PC-3 (cell line): Measurements from ENCODE around the gene RTKN. TPM values are rescaled to one million over a fixed set of nuclear protein-coding genes. Genes with fewer than 3 reads are reported as not detected.

Source experiments
- ATAC-seq: fragments of 200-7000 bp; cut with Tn5 transposase; 2 replicates; pipeline ENCODE4 v1.9.1; 2020; ENCODE audit warnings: mild to moderate bottlenecking, moderate library complexity
- BruUV-seq: library from RNA; stranded (reverse); fragments of 400-500 nt; replicated peaks from 2 replicates; lab custom pipeline; 2021; lab: Mats Ljungman, UMichigan
- CTCF ChIA-PET: fragments of 300-600 bp; sonication (Branson Sonifier 250); formaldehyde crosslinking; loops from one replicate; lab custom pipeline; 2022; ENCODE audit warnings: antibody characterized with exemption; lab: Charles Lee
- POLR2A ChIA-PET: fragments of 300-600 bp; sonication (Branson Sonifier 250); formaldehyde crosslinking; loops from one replicate; lab custom pipeline; 2022; ENCODE audit warnings: antibody characterized with exemption; ENCODE audit not compliant: unreplicated experiment; lab: Charles Lee
- DNase-seq: peaks from one replicate; pipeline ENCODE4 v3.0.0-alpha.2; 2015
- H2AFZ ChIP-seq: fragments of 300-600 bp; sonication (generic); 2 replicates; pipeline ENCODE4 v1.6.0; 2016; ENCODE audit warnings: antibody characterized with exemption, low read length
- H3F3A ChIP-seq: fragments of 300-600 bp; sonication (generic); one replicate; pipeline ENCODE4 v1.6.0; 2017; ENCODE audit warnings: antibody characterized with exemption, low read length, control low read depth, mild to moderate bottlenecking; ENCODE audit not compliant: unreplicated experiment
- H3K27ac ChIP-seq: fragments of 300-600 bp; sonication (generic); 2 replicates; pipeline ENCODE4 v1.5.1; 2016; ENCODE audit warnings: mild to moderate bottlenecking, low read length
- H3K27me3 ChIP-seq: fragments of 300-600 bp; sonication (generic); 2 replicates; pipeline ENCODE4 v1.6.1; 2016; ENCODE audit warnings: low read length, mixed read lengths
- H3K36me3 ChIP-seq: fragments of 300-600 bp; sonication (generic); 2 replicates; pipeline ENCODE4 v1.6.1; 2016; ENCODE audit warnings: low read depth, mixed run types, low read length, mixed read lengths
- H3K4me1 ChIP-seq: fragments of 300-600 bp; sonication (generic); 2 replicates; pipeline ENCODE4 v1.5.1; 2016; ENCODE audit warnings: low read length; ENCODE audit not compliant: insufficient read depth
- H3K4me2 ChIP-seq: fragments of 300-600 bp; sonication (generic); 2 replicates; pipeline ENCODE4 v1.6.0; 2016; ENCODE audit warnings: low read length
- H3K4me3 ChIP-seq: fragments of 300-600 bp; sonication (generic); 2 replicates; pipeline ENCODE4 v1.5.1; 2016; ENCODE audit warnings: mild to moderate bottlenecking, low read length, mixed read lengths
- H3K79me2 ChIP-seq: fragments of 300-600 bp; sonication (generic); 2 replicates; pipeline ENCODE4 v1.6.1; 2017; ENCODE audit warnings: low read length, mixed read lengths
- H3K9ac ChIP-seq: fragments of 300-600 bp; sonication (generic); 2 replicates; pipeline ENCODE4 v1.6.0; 2016; ENCODE audit warnings: mild to moderate bottlenecking, low read length
- H3K9me2 ChIP-seq: fragments of 300-600 bp; sonication (generic); replicated peaks from 2 replicates; pipeline ENCODE4 v1.6.1; 2016; ENCODE audit warnings: mixed run types, low read length, mixed read lengths
- H3K9me3 ChIP-seq: fragments of 300-600 bp; sonication (generic); 2 replicates; pipeline ENCODE4 v1.6.1; 2016; ENCODE audit warnings: low read length, mixed read lengths
- H4K20me1 ChIP-seq: fragments of 300-600 bp; sonication (generic); 2 replicates; pipeline ENCODE4 v1.6.1; 2016; ENCODE audit warnings: low read length, mixed read lengths
- CTCF ChIP-seq: fragments of 300-600 bp; sonication (generic); conservative IDR thresholded peaks from 2 replicates; pipeline ENCODE4 v1.5.1; 2017; ENCODE audit warnings: antibody characterized with exemption, low read depth, mild to moderate bottlenecking, low read length
- EZH2 ChIP-seq: fragments of 300-600 bp; sonication (generic); IDR thresholded peaks from one replicate; pipeline ENCODE4 v1.6.1; 2017; ENCODE audit warnings: antibody characterized with exemption, mild to moderate bottlenecking, low read length; ENCODE audit not compliant: unreplicated experiment
- EZH2phosphoT487 ChIP-seq: fragments of 300-600 bp; sonication (generic); IDR thresholded peaks from 2 replicates; pipeline ENCODE4 v1.6.1; 2018; ENCODE audit warnings: mild to moderate bottlenecking, antibody characterized with exemption, low read length, borderline replicate concordance
- intact Hi-C: fragments of 100-400 bp; cut with micrococcal nuclease; formaldehyde crosslinking; loops from 2 replicates; pipeline ENCODE4 v1.9.0; 2023
- total RNA-seq: library from RNA; depleted of rRNA; stranded (reverse); fragments of >200 nt; gene quantifications from 2 replicates; pipeline ENCODE4 v1.2.3, GENCODE V29; 2014

RTKN gene
- total RNA-seq, 1 experiment from 2014 or later, result 90.5 TPM

GRCh38 chr2:74399785-74400184 is 42.0 kb downstream of the RTKN start:
- Histone ChIP-seq H3K4me2 (no peak overlapping the region), H3K27me3 (no peaks in the 10 kb centered on the region), H2AFZ (peak overlapping the region; percentile 69; the same call in 1 of the 2 replicates), H3K9ac (no peak overlapping the region), H4K20me1 (no peaks in the 10 kb centered on the region), H3K9me3 (no peaks in the 10 kb centered on the region), H3F3A (no peaks in the 10 kb centered on the region), H3K27ac (no peak overlapping the region), H3K9me2 (no peaks in the 10 kb centered on the region), H3K4me3 (no peak overlapping the region), H3K36me3 (no peaks in the 10 kb centered on the region), H3K4me1 (no peaks in the 10 kb centered on the region), H3K79me2 (no peaks in the 10 kb centered on the region)
- DNase-seq (peak; percentile 66), ATAC-seq (peak; percentile 57; the same call in 1 of the 2 replicates)
- TF ChIP-seq EZH2, result no peak
- TF ChIP-seq EZH2phosphoT487, result no peak
- peak; percentile 70 for TF ChIP-seq CTCF
- POLR2A ChIA-PET, result no interaction called here
- intact Hi-C loops, result no loop called here
- no TSS peak for BruUV-seq
- CTCF ChIA-PET, result no interaction called here

- Histone ChIP-seq H2AFZ (no peak overlapping the region), H3K9me2 (no peaks in the 10 kb centered on the region), H4K20me1 (no peaks in the 10 kb centered on the region), H3K36me3 (no peaks in the 10 kb centered on the region), H3K79me2 (peaks cover 4% of the 10 kb centered on the region), H3K27ac (no peak overlapping the region), H3F3A (no peaks in the 10 kb centered on the region), H3K4me3 (no peak overlapping the region), H3K4me1 (peaks cover 4% of the 10 kb centered on the region; the same call in 1 of the 2 replicates), H3K9ac (no peak overlapping the region), H3K9me3 (no peaks in the 10 kb centered on the region), H3K4me2 (no peak overlapping the region), H3K27me3 (no peaks in the 10 kb centered on the region)
- ATAC-seq (no peak), DNase-seq (no peak)
- POLR2A ChIA-PET, result no interaction called here
- no peak for TF ChIP-seq EZH2phosphoT487
- TF ChIP-seq CTCF, result no peak
- no peak for TF ChIP-seq EZH2
- CTCF ChIA-PET, result no interaction called here
- no TSS peak for BruUV-seq
- intact Hi-C loops, result no loop called here
These were observed 45.6 kb downstream of the RTKN start for GRCh38 chr2:74396149-74396548.

GRCh38 chr2:74393525-74393924 is 48.2 kb downstream of the RTKN start:
- no peaks in the 10 kb centered on the region for H4K20me1 ChIP-seq
- POLR2A ChIA-PET, result no interaction called here
- no peak for DNase-seq

More at GRCh38 chr2:74393525-74393924, 48.2 kb downstream of the RTKN start:
- H3K9ac ChIP-seq, result no peak overlapping the region
- no peaks in the 10 kb centered on the region for H3K9me2 ChIP-seq
- no peak overlapping the region for H3K4me2 ChIP-seq
- TF ChIP-seq EZH2, result no peak
- TF ChIP-seq CTCF, result no peak
- no peak for TF ChIP-seq EZH2phosphoT487
- H3F3A ChIP-seq, result no peaks in the 10 kb centered on the region
- no peaks in the 10 kb centered on the region for H3K36me3 ChIP-seq
- no TSS peak for BruUV-seq
- H3K27me3 ChIP-seq, result no peaks in the 10 kb centered on the region
- intact Hi-C loops, result no loop called here
- CTCF ChIA-PET, result no interaction called here
- peaks cover 21% of the 10 kb centered on the region for H3K4me1 ChIP-seq
- H3K9me3 ChIP-seq, result no peaks in the 10 kb centered on the region
- peaks cover 30% of the 10 kb centered on the region for H3K79me2 ChIP-seq
- ATAC-seq, result no peak
- H3K27ac ChIP-seq, result no peak overlapping the region
- H2AFZ ChIP-seq, result no peak overlapping the region
- H3K4me3 ChIP-seq, result no peak overlapping the region
